Measurements from ENCODE around the gene MON2. TPM values are rescaled to one million over a fixed set of nuclear protein-coding genes. Genes with fewer than 3 reads are reported as not detected.
"Not testable (repeated sequence)": the region's sequence is repeated elsewhere in the genome, so short reads cannot be mapped to it uniquely, and the experiment has no call there.

The MON2 gene
- total and polyA plus RNA-seq, 10 of the 15 experiments (the other 5 are each of a cell fraction or from before 2014, with no cell fraction given) = 5.4 to 34.3 (median 23.4) TPM

GRCh38 chr12:62512901-62513300 lies 46.3 kb downstream of the MON2 start (continued):
- TF ChIP-seq SMAD1 (IDR thresholded peaks at IDR 0.05; ENCODE audit: low read depth, partially characterized antibody) = no peak
- TF ChIP-seq SKIL (IDR thresholded peaks at IDR 0.05; ENCODE audit: low read depth, poor library complexity, severe bottlenecking) = no peak
- TF ChIP-seq IKZF2 (IDR thresholded peaks at IDR 0.05) = no peak
- no peak for TF ChIP-seq ZNF207 (IDR thresholded peaks at IDR 0.05; ENCODE audit: borderline replicate concordance)
- TF ChIP-seq ZBED1 (IDR thresholded peaks at IDR 0.05; ENCODE audit: borderline replicate concordance) = no peak

DNA sequence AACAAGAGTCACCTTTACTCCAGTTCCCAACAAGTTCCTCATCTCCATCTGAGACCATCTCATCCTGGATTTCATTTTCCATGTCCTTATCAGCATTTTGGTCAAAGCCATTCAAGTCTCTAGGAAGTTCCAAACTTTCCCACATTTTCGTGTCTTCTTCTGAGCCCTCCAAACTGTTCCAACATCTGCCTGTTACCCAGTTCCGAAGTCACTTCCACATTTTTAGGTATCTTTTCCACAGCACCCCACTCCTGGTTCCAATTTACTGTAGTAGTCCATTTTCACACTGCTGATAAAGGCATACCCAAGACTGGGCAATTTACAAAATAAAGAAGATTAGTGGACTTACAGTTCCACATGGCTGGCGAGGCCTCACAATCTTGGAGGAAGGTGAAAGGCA lies 47.5 kb downstream of the MON2 start:
- H3K36me3 ChIP-seq (ENCODE audit: control insufficient read depth in 2 of 2, insufficient read depth in 2 of 2, low read length in 1 of 2) = peaks cover 0 to 13% of the 10 kb centered on the region in 2 experiments; a peak in 2 of 4 replicates
- in situ Hi-C loops (cut with MboI); BruUV-seq (replicated peaks); intact Hi-C loops (cut with micrococcal nuclease; ENCODE audit: unreplicated experiment); H3K4me3 ChIP-seq; H4K20me1 ChIP-seq (ENCODE audit: control insufficient read depth, insufficient read depth); ATAC-seq; RAD21 ChIA-PET (ENCODE audit: unreplicated experiment); POLR2A ChIA-PET; H3K9ac ChIP-seq (ENCODE audit: control insufficient read depth, insufficient read depth, low read length); H3K4me2 ChIP-seq (ENCODE audit: control insufficient read depth, insufficient read depth); H3K27me3 ChIP-seq (replicated peaks in 1 of 2; ENCODE audit: control insufficient read depth in 2 of 2, insufficient read depth in 2 of 2, low read length in 1 of 2); H3K27ac ChIP-seq (ENCODE audit: control insufficient read depth, insufficient read depth); H3K4me1 ChIP-seq (ENCODE audit: control insufficient read depth, insufficient read depth, low read length); CTCF ChIA-PET; FAIRE-seq; H3K79me2 ChIP-seq (ENCODE audit: control insufficient read depth, insufficient read depth, low read length); H3K9me3 ChIP-seq (replicated peaks; ENCODE audit: control insufficient read depth, insufficient read depth, low read length); SMC1A ChIA-PET (ENCODE audit: uncharacterized antibody, unreplicated experiment); DNase-seq (ENCODE audit: low read depth, low spot score); H2AFZ ChIP-seq (ENCODE audit: control insufficient read depth, low read depth, low read length): not testable (repeated sequence)
- 100% methylated on average over 3 of the region's 3 CpGs for WGBS (ENCODE audit: insufficient coverage, insufficient replicate concordance, low lambda C conversion rate, missing lambda C conversion rate)
